GM12864 (cell line): Measurements from ENCODE around the gene ANO10.
"Not testable (repeated sequence)": the region's sequence is repeated elsewhere in the genome, so short reads cannot be mapped to it uniquely, and the experiment has no call there.

Experiments
- DNase-seq: peaks from one replicate; pipeline ENCODE4 v3.0.0-alpha.2; 2011; ENCODE audit warnings: low read depth
- H3K4me3 ChIP-seq: 2 replicates; pipeline ENCODE4 v1.5.1; 2011; ENCODE audit warnings: mild to moderate bottlenecking, low read depth, low read length, control low read depth
- TF ChIP-seq, protein P1 (sequence below): IDR thresholded peaks from 2 replicates; pipeline ENCODE4 v1.5.1; 2011; ENCODE audit warnings: low read depth, mild to moderate bottlenecking, moderate library complexity, low read length, control low read depth, inconsistent platforms; ENCODE audit errors: missing control alignments

Gene ANO10

DNA sequence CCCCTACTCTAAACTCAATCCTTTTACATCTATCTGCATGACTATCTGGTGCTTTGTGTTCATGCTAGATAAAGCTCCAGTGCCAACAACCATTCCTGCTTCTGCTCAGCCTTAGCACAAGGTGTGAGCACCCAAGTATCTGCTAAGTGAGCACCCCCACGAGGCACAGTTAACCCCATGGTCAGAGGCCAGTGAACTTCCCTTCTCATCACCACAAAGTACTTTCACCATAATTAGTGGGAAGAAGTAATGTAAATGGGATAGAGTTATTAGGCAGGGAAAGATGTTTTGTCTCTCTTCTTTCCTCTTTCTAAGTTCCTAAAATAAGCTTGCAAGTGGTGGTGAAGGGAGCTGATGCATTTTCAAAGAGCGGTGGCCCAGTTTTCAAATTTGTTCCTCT, 96.4 kb downstream of the ANO10 start:
- no peak for DNase-seq
- TF ChIP-seq, protein P1, sequence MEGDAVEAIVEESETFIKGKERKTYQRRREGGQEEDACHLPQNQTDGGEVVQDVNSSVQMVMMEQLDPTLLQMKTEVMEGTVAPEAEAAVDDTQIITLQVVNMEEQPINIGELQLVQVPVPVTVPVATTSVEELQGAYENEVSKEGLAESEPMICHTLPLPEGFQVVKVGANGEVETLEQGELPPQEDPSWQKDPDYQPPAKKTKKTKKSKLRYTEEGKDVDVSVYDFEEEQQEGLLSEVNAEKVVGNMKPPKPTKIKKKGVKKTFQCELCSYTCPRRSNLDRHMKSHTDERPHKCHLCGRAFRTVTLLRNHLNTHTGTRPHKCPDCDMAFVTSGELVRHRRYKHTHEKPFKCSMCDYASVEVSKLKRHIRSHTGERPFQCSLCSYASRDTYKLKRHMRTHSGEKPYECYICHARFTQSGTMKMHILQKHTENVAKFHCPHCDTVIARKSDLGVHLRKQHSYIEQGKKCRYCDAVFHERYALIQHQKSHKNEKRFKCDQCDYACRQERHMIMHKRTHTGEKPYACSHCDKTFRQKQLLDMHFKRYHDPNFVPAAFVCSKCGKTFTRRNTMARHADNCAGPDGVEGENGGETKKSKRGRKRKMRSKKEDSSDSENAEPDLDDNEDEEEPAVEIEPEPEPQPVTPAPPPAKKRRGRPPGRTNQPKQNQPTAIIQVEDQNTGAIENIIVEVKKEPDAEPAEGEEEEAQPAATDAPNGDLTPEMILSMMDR, result no peak
- H3K4me3 ChIP-seq, result no peak overlapping the region

DNA sequence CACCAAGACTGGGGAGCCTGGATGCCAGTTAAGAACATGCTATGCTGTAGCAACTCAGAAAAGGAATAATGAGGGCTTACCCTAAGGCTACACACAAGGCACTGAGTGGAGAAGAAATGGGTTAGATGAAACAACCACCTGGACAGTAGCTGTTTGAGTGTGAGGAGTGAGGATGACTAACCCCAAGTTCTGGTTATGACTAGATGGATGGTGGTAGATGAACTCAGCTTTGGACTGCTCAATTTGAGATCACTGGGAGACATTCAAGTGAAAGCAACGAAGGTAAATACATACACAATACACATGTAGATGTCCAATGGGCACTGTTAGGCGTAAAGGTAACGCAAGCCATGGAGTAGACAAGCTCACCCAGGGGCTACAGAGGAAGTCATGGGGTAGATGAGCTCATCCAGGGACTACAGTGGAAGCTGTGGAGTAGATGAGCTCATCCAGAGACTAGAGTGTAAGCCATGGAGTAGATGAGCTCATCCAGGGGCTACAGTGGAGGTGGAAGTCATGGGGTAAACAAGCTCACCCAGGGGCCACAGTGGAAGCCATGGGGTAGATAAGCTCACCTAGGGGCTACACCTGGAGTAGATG, 98.3 kb downstream of the ANO10 start:
- no peak for DNase-seq
- TF ChIP-seq, protein P1, result no peak
- H3K4me3 ChIP-seq, result no peak overlapping the region

DNA sequence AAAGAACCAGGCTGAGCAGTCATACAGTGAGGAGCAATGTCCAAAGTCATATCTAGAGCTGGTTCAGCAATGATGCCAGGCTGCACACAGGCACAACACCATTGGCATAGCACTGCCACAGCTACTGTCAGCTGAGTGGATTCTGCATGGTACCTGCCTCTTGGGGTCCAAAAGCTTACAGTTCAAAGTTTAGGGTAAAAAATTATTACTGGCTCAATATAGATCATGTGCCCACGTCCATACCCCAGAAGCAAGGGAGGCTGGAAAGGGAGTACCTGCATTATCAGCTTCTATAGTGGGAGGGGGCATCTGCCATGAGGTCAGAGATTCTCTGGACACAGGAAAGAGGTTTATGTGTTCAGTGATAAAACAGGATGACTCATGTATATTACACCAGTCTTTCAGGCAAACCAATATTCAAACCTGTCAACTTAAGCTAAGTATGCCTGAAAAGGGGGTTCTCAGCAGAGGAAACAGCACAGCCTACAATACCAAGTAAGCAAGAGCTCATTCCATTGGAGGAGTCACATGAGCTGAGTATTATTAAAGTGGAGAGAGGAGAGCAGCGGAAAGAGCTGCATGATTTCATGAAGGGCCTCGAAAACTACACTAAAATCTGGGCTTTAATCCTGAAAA, 99.0 kb downstream of the ANO10 start:
- DNase-seq, result no peak
- no peak overlapping the region for H3K4me3 ChIP-seq
- TF ChIP-seq, protein P1, result no peak

DNA sequence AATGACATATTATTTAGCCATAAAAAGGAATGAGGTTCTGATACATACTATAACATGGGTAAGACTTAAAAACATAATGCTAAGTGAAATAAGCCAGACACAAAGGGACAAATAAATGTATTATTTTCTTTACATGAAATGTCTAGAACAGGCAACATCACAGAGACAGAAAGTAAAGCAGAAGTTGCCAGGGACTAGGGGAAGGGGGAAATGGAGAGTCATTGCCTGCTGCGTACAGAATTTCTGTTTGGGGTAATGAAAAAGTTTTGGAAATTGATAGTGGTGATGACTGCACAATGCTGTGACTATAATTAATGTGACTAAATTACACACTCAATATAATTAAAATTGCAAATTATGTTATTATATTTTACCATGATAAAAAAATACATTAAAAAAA, 99.9 kb downstream of the ANO10 start:
- TF ChIP-seq, protein P1, result no peak
- no peak overlapping the region for H3K4me3 ChIP-seq
- DNase-seq, result no peak

DNA sequence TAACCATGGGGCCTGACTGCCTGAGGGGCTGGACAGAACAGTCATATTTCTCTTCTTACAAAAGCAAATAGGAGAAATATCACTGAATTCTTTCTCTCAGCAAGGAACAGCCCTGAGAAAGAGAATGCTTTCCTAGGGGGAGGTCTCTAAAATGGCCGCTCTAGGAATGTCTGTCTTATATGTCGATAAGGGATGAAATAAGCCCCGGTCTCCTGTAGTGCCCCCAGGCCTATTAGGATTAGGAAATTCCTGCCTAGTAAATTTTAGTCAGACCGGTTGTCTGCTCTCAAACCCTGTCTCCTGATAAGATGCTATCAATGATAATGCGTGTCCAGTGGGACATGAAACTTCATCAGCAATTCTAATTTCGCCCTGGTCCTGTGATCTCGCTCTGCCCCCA, 103.3 kb downstream of the ANO10 start:
- not testable (repeated sequence) for H3K4me3 ChIP-seq

DNA sequence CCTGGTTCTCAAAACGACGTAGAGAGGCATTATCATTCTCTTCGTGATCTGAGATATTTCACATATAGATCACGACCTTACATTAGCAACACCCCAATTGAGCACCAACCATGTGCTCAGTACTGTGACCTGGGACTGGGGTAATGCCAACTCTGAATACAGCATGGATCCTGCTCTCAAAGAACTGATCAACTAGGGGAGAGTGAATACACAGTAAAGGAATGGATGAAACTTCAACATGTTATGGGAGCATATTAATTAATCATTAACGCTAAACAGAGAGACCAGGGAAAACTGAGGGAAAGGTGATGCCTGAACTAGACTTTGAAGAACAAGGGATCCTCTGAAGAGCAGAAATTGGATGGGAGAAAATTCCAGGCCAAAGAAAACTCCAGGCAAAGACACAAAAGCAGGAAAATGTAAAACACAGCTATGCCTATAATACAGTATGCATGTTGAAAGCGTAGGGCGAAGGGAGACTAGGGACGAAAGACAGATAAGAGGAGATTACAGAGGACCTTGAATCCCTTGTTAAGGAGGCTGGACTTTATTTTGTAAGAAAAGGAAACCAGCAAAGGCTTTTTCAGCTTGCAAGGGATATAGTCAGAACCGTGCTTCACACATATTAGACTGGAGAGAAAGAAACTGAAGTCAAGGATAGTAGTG, 105.7 kb downstream of the ANO10 start:
- TF ChIP-seq, protein P1, result no peak
- no peak for DNase-seq
- H3K4me3 ChIP-seq, result no peak overlapping the region

More for the DNA sequence above, 103.3 kb downstream of the ANO10 start:
- not testable (repeated sequence) for DNase-seq

DNA sequence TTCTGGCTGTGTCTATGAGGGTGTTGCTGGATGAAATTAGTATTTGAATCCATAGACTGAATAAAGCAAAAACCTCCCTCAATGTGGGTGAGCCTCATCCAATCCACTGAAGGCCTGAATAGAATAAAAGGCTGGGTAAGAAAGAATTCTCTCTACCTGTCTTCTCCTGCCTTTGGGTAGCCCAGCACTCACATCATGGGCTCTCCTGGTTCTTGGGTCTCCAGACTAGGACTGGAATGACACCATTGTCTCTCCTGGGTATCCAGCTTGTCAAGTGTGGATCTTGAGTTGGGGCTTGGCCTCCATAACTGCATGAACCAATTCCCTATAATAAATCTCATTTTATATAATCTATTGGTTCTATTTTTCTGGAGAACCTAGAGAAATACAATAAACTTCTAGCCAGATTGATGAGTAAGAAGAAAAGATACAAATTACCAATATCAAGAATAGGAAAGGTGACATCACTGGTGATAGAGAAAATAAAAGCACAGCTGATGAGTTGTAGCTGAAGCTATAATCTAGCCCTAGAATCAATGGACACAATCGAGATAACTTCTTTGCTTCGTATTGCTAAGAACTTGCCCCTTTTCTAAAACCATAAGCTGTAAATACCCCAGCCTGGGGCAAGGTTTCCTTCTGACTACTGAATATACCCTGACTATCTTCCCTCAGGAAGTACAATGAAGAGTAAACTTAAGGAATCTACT, 106.4 kb downstream of the ANO10 start:
- H3K4me3 ChIP-seq, result no peak overlapping the region
- TF ChIP-seq, protein P1, result no peak
- DNase-seq, result no peak
